Mucosa of rectum (tissue), 2 donors: Measurements from ENCODE around the gene CYP2C9.

Experiments
- H3K27ac ChIP-seq, 2 donors: one replicate each; pipeline ENCODE4 v1.7.0; 2013; ENCODE audit warnings: inconsistent platforms in 2 of 2, low read depth in 2 of 2, low read length in 2 of 2
- H3K27me3 ChIP-seq, 2 donors: one replicate each; pipeline ENCODE4 v1.7.0; 2013; ENCODE audit warnings: low read length in 2 of 2; ENCODE audit not compliant: control insufficient read depth in 2 of 2, insufficient read depth in 2 of 2
- H3K36me3 ChIP-seq, 2 donors: one replicate each; pipeline ENCODE4 v1.7.0; 2013; ENCODE audit warnings: low read length in 2 of 2; ENCODE audit not compliant: control insufficient read depth in 2 of 2, insufficient read depth in 2 of 2
- H3K4me1 ChIP-seq, 2 donors: one replicate each; pipeline ENCODE4 v1.7.0; 2013; ENCODE audit warnings: low read length in 2 of 2, mild to moderate bottlenecking in 1 of 2; ENCODE audit not compliant: control insufficient read depth in 2 of 2, insufficient read depth in 2 of 2
- H3K4me3 ChIP-seq, 2 donors: one replicate each; pipeline ENCODE4 v1.7.0; 2013; ENCODE audit warnings: low read length in 2 of 2
- H3K9ac ChIP-seq, 2 donors: one replicate each; pipeline ENCODE4 v1.7.0; 2013; ENCODE audit warnings: low read length in 2 of 2, low read depth in 1 of 2, mild to moderate bottlenecking in 1 of 2
- H3K9me3 ChIP-seq, 2 donors: one replicate each; pipeline ENCODE4 v1.7.0; 2013; ENCODE audit warnings: low read length in 2 of 2; ENCODE audit not compliant: control insufficient read depth in 2 of 2
- donor health status: healthy.
- donor health status: Normal muscosa, but diverticular disease.

Gene CYP2C9

DNA sequence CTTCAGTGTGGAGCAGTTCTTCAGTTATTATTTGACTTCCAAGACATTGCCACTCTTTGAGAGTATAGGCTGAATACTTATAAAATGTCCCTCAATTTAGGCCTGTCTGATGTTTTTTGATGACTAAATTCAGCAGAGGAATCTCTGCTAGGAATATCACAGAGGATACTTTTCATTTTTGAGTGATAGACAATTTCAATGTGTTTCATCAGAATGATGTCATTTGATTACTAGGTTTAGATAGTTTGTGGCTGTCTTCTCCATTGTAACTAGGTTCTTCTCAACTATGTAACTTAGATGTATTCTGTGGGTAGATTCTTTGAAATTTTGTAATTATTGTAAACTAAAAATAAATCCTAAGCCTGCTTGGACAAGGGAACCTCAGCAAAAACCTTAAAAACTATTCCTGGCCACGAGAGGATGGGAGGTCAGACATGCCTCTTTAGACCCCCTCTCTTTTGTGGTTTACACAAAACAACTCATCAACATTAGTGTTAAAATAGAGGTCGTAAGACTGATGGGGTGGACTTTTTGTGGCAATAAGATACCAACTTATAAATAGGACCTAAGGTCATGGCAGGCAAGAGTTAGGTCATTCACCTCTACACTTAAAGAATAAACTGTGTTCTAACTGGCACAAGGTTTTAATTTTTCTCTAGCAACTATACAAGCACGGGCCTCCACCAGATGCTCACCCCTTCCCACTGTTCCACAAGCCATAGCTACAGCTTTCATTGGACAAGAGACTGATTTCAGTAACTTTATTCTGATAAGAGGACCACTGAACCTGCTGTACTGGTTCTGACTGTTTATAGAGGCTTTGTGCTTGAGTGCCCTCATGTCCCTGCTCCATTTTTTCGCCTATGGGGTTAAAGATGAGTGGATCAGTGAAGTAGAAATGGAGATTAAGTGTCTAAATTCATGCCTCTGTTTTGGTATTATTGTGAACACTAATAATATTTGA is 97.2 kb downstream of the CYP2C9 start:
- Histone ChIP-seq H3K4me3 (no peak overlapping the region), H3K36me3 (no peaks in the 10 kb centered on the region), H3K9me3 (no peaks in the 10 kb centered on the region), H3K4me1 (no peaks in the 10 kb centered on the region), H3K9ac (no peak overlapping the region), H3K27ac (no peak overlapping the region), H3K27me3 (no peaks in the 10 kb centered on the region)

- no peak overlapping the region for H3K27ac ChIP-seq
- H3K9me3 ChIP-seq: no peaks in the 10 kb centered on the region
- H3K4me1 ChIP-seq: no peaks in the 10 kb centered on the region
- H3K27me3 ChIP-seq: no peaks in the 10 kb centered on the region
- H3K36me3 ChIP-seq: no peaks in the 10 kb centered on the region
- H3K9ac ChIP-seq: no peak overlapping the region
- no peak overlapping the region for H3K4me3 ChIP-seq
Observed at GRCh38 chr10:95039281-95039680, 100.8 kb downstream of the CYP2C9 start.
